ENCODE data around the gene PBLD. TPM values are rescaled to one million over a fixed set of nuclear protein-coding genes. Genes with fewer than 3 reads are reported as not detected.

PBLD gene
- polyA plus RNA-seq, 1 donor from 2014 or later: 6.7 TPM

DNA sequence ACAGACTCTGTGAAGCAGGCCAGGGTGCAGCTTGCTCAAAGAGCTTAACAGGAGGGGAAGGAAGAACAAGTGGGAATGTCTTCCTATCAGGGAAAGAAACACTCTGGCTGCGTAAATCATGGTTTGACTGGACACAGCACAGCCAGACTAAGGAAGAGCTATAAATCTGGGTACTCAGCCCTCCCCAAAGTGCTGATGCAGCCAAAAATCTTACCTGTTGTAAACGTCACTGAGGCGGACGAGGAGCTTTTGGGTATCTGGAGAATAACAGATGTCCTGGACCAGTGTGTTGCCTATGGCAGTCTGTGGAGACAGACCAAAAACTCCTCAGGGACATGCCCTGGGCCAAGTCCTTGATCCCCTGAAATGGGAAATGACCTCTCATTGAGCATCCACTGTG is 44.0 kb downstream of the PBLD start:
- H3K9ac ChIP-seq (ENCODE audit: low read length): no peak overlapping the region
- TF ChIP-seq EZH2 (IDR thresholded peaks at IDR 0.05; ENCODE audit: borderline replicate concordance, insufficient read depth, low read length, poor library complexity, severe bottlenecking) (no peak), POLR2AphosphoS5 (IDR thresholded peaks at IDR 0.05) (no peak), MXI1 (conservative IDR thresholded peaks at IDR 0.05; ENCODE audit: poor library complexity, severe bottlenecking) (no peak), EP300 (conservative IDR thresholded peaks at IDR 0.05; ENCODE audit: poor library complexity, severe bottlenecking) (no peak), TAF1 (IDR thresholded peaks at IDR 0.05; ENCODE audit: low read depth) (no peak), SMC3 (conservative IDR thresholded peaks at IDR 0.05; ENCODE audit: poor library complexity) (no peak), RAD21 (conservative IDR thresholded peaks at IDR 0.05) (no peak)
- TF ChIP-seq, protein P1, sequence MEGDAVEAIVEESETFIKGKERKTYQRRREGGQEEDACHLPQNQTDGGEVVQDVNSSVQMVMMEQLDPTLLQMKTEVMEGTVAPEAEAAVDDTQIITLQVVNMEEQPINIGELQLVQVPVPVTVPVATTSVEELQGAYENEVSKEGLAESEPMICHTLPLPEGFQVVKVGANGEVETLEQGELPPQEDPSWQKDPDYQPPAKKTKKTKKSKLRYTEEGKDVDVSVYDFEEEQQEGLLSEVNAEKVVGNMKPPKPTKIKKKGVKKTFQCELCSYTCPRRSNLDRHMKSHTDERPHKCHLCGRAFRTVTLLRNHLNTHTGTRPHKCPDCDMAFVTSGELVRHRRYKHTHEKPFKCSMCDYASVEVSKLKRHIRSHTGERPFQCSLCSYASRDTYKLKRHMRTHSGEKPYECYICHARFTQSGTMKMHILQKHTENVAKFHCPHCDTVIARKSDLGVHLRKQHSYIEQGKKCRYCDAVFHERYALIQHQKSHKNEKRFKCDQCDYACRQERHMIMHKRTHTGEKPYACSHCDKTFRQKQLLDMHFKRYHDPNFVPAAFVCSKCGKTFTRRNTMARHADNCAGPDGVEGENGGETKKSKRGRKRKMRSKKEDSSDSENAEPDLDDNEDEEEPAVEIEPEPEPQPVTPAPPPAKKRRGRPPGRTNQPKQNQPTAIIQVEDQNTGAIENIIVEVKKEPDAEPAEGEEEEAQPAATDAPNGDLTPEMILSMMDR (IDR thresholded peaks at IDR 0.05; ENCODE audit: poor library complexity, severe bottlenecking): no peak
- TF ChIP-seq, protein P2, sequence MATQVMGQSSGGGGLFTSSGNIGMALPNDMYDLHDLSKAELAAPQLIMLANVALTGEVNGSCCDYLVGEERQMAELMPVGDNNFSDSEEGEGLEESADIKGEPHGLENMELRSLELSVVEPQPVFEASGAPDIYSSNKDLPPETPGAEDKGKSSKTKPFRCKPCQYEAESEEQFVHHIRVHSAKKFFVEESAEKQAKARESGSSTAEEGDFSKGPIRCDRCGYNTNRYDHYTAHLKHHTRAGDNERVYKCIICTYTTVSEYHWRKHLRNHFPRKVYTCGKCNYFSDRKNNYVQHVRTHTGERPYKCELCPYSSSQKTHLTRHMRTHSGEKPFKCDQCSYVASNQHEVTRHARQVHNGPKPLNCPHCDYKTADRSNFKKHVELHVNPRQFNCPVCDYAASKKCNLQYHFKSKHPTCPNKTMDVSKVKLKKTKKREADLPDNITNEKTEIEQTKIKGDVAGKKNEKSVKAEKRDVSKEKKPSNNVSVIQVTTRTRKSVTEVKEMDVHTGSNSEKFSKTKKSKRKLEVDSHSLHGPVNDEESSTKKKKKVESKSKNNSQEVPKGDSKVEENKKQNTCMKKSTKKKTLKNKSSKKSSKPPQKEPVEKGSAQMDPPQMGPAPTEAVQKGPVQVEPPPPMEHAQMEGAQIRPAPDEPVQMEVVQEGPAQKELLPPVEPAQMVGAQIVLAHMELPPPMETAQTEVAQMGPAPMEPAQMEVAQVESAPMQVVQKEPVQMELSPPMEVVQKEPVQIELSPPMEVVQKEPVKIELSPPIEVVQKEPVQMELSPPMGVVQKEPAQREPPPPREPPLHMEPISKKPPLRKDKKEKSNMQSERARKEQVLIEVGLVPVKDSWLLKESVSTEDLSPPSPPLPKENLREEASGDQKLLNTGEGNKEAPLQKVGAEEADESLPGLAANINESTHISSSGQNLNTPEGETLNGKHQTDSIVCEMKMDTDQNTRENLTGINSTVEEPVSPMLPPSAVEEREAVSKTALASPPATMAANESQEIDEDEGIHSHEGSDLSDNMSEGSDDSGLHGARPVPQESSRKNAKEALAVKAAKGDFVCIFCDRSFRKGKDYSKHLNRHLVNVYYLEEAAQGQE (IDR thresholded peaks at IDR 0.05; ENCODE audit: borderline replicate concordance): no peak
- H3K4me3 ChIP-seq (ENCODE audit: low read length): no peak overlapping the region
- H3K79me2 ChIP-seq (replicated peaks; ENCODE audit: insufficient read depth, low read length): no peaks in the 10 kb centered on the region
- H3K9me3 ChIP-seq (ENCODE audit: low read length): no peaks in the 10 kb centered on the region
- H2AFZ ChIP-seq (ENCODE audit: low read depth, low read length): no peak overlapping the region
- no peaks in the 10 kb centered on the region for H3K9me2 ChIP-seq (ENCODE audit: insufficient read depth, low read length)
- H3K27ac ChIP-seq (ENCODE audit: low read length): no peak overlapping the region
- H3K4me2 ChIP-seq (ENCODE audit: low read length): no peak overlapping the region
- no peaks in the 10 kb centered on the region for H3F3A ChIP-seq (ENCODE audit: insufficient read depth, low read length, poor library complexity, severe bottlenecking)
- H3K36me3 ChIP-seq (ENCODE audit: insufficient read depth, low read length): no peaks in the 10 kb centered on the region
- H4K20me1 ChIP-seq (ENCODE audit: insufficient read depth): no peaks in the 10 kb centered on the region
- H3K27me3 ChIP-seq (ENCODE audit: insufficient read depth, low read depth, low read length): no peaks in the 10 kb centered on the region

DNA sequence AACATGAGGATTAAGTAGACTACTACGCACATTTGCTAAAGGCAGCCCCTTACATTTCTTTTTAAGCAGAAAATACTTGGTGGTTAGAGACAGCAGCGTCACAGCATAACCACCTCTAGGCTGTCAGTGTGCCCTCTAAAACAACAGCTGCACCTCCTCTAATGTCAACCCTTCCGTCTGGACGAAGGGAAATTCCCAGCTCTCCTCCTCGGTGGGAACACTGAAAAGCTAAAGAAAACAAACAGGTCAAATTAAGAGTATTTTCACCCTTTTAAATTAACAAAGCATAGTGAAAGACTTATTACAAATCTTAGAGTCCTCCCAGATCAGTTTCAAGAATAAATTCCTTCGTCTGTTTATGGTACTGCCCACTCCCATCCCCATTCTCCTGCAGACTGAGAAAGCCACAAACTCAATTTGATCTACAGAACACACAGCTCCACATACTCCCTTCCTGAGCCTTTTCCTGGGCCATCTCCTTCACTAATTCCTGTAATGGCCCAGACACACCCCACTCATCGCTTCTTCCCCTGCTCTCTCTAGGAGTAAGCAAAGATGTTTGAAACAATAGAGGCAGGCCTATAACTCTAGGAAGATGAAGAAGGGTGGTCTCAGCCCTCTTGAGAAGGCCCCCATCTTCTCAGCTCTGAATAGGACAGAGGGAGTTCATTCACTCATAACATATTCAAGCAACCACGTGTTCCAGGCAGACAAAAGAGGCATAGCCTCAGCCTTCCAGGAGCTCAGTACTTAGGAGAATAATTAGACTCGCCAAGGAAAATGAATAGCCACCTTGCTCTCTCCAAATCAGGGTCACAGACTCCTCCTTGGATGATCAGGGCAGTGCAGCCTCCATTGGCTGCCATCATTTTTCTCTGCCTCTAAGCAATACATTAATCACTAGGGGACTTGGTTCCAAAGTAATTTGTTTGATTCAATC is 48.4 kb downstream of the PBLD start:
- Histone ChIP-seq H3K9ac (ENCODE audit: low read length) (no peak overlapping the region), H3K79me2 (replicated peaks; ENCODE audit: insufficient read depth, low read length) (no peaks in the 10 kb centered on the region), H4K20me1 (ENCODE audit: insufficient read depth) (no peaks in the 10 kb centered on the region), H3K4me3 (ENCODE audit: low read length) (no peak overlapping the region), H3K27ac (ENCODE audit: low read length) (no peak overlapping the region), H3K4me2 (ENCODE audit: low read length) (no peak overlapping the region), H3K27me3 (ENCODE audit: insufficient read depth, low read depth, low read length) (no peaks in the 10 kb centered on the region), H3K9me3 (ENCODE audit: low read length) (no peaks in the 10 kb centered on the region), H2AFZ (ENCODE audit: low read depth, low read length) (no peak overlapping the region), H3K36me3 (ENCODE audit: insufficient read depth, low read length) (no peaks in the 10 kb centered on the region), H3F3A (ENCODE audit: insufficient read depth, low read length, poor library complexity, severe bottlenecking) (no peaks in the 10 kb centered on the region), H3K9me2 (ENCODE audit: insufficient read depth, low read length) (no peaks in the 10 kb centered on the region)
- TF ChIP-seq, protein P1 (IDR thresholded peaks at IDR 0.05; ENCODE audit: poor library complexity, severe bottlenecking): no peak
- TF ChIP-seq EP300 (conservative IDR thresholded peaks at IDR 0.05; ENCODE audit: poor library complexity, severe bottlenecking) (no peak), RAD21 (conservative IDR thresholded peaks at IDR 0.05) (no peak), TAF1 (IDR thresholded peaks at IDR 0.05; ENCODE audit: low read depth) (no peak), MXI1 (conservative IDR thresholded peaks at IDR 0.05; ENCODE audit: poor library complexity, severe bottlenecking) (no peak), SMC3 (conservative IDR thresholded peaks at IDR 0.05; ENCODE audit: poor library complexity) (no peak)
- TF ChIP-seq, protein P2 (IDR thresholded peaks at IDR 0.05; ENCODE audit: borderline replicate concordance): no peak
